Measurements from ENCODE around the gene SMARCA1. TPM values are rescaled to one million over a fixed set of nuclear protein-coding genes. Genes with fewer than 3 reads are reported as not detected.
A peak's percentile ranks its signal among the peaks of the same experiment; 100 is the strongest.

The SMARCA1 gene
- total RNA-seq, 1 donor from 2014 or later, result 0.34 TPM

- H3K4me1 Mint-ChIP-seq (ENCODE audit: low read depth), result peaks cover 6% of the 10 kb centered on the region
- no peak overlapping the region for H3K27ac Mint-ChIP-seq
- DNase-seq (ENCODE audit: low spot score), result no peak
- no peaks in the 10 kb centered on the region for H3K9me3 Mint-ChIP-seq
- H3K27me3 Mint-ChIP-seq (ENCODE audit: low read depth), result peaks cover 33% of the 10 kb centered on the region
- peak overlapping the region; percentile 42 for H3K4me3 Mint-ChIP-seq (ENCODE audit: low read depth)
- intact Hi-C loops (cut with micrococcal nuclease), result no loop called here
- H3K36me3 Mint-ChIP-seq (ENCODE audit: low read depth), result no peaks in the 10 kb centered on the region
These were observed 1.1 kb upstream of the SMARCA1 start for GRCh38 chrX:129524250-129524850.

GRCh38 chrX:129522184-129523078, 859 bp downstream of the SMARCA1 start:
- Mint-ChIP-seq H3K9me3 (no peaks in the 10 kb centered on the region), H3K4me1 (ENCODE audit: low read depth) (peaks cover 6% of the 10 kb centered on the region), H3K36me3 (ENCODE audit: low read depth) (no peaks in the 10 kb centered on the region), H3K27ac (no peak overlapping the region), H3K27me3 (ENCODE audit: low read depth) (peaks cover 33% of the 10 kb centered on the region), H3K4me3 (ENCODE audit: low read depth) (peak overlapping the region; percentile 66)
- no peak for DNase-seq (ENCODE audit: low spot score)
- intact Hi-C loops (cut with micrococcal nuclease), result no loop called here

GRCh38 chrX:129520151-129520550, 3.1 kb downstream of the SMARCA1 start:
- Mint-ChIP-seq H3K4me3 (ENCODE audit: low read depth) (no peak overlapping the region), H3K36me3 (ENCODE audit: low read depth) (no peaks in the 10 kb centered on the region), H3K4me1 (ENCODE audit: low read depth) (peaks cover 6% of the 10 kb centered on the region), H3K9me3 (no peaks in the 10 kb centered on the region), H3K27me3 (ENCODE audit: low read depth) (peaks cover 35% of the 10 kb centered on the region), H3K27ac (no peak overlapping the region)
- intact Hi-C loops (cut with micrococcal nuclease), result no loop called here
- DNase-seq (ENCODE audit: low spot score), result no peak

- H3K27me3 Mint-ChIP-seq (ENCODE audit: low read depth), result peaks cover 11% of the 10 kb centered on the region
- DNase-seq (ENCODE audit: low spot score), result no peak
- H3K9me3 Mint-ChIP-seq, result no peaks in the 10 kb centered on the region
- no peak overlapping the region for H3K4me3 Mint-ChIP-seq (ENCODE audit: low read depth)
- no peaks in the 10 kb centered on the region for H3K36me3 Mint-ChIP-seq (ENCODE audit: low read depth)
- H3K4me1 Mint-ChIP-seq (ENCODE audit: low read depth), result no peaks in the 10 kb centered on the region
- intact Hi-C loops (cut with micrococcal nuclease), result no loop called here
- H3K27ac Mint-ChIP-seq, result no peak overlapping the region
These were observed 6.9 kb downstream of the SMARCA1 start for GRCh38 chrX:129516402-129516801.

GRCh38 chrX:129512409-129512808, 10.9 kb downstream of the SMARCA1 start:
- Mint-ChIP-seq H3K27me3 (ENCODE audit: low read depth) (peaks cover 4% of the 10 kb centered on the region), H3K36me3 (ENCODE audit: low read depth) (no peaks in the 10 kb centered on the region), H3K4me3 (ENCODE audit: low read depth) (no peak overlapping the region), H3K4me1 (ENCODE audit: low read depth) (no peaks in the 10 kb centered on the region), H3K9me3 (no peaks in the 10 kb centered on the region), H3K27ac (no peak overlapping the region)
- no peak for DNase-seq (ENCODE audit: low spot score)
- intact Hi-C loops (cut with micrococcal nuclease), result no loop called here

- Mint-ChIP-seq H3K4me3 (ENCODE audit: low read depth) (no peak overlapping the region), H3K9me3 (no peaks in the 10 kb centered on the region), H3K4me1 (ENCODE audit: low read depth) (no peaks in the 10 kb centered on the region), H3K27ac (no peak overlapping the region), H3K27me3 (ENCODE audit: low read depth) (peaks cover 4% of the 10 kb centered on the region), H3K36me3 (ENCODE audit: low read depth) (no peaks in the 10 kb centered on the region)
- DNase-seq (ENCODE audit: low spot score), result no peak
- intact Hi-C loops (cut with micrococcal nuclease), result no loop called here
These were observed 11.6 kb downstream of the SMARCA1 start for GRCh38 chrX:129511689-129512088.

GRCh38 chrX:129510331-129510730, 13.0 kb downstream of the SMARCA1 start:
- Mint-ChIP-seq H3K27me3 (ENCODE audit: low read depth) (no peaks in the 10 kb centered on the region), H3K36me3 (ENCODE audit: low read depth) (no peaks in the 10 kb centered on the region), H3K27ac (no peak overlapping the region), H3K9me3 (no peaks in the 10 kb centered on the region), H3K4me3 (ENCODE audit: low read depth) (no peak overlapping the region), H3K4me1 (ENCODE audit: low read depth) (no peaks in the 10 kb centered on the region)
- DNase-seq (ENCODE audit: low spot score), result no peak
- intact Hi-C loops (cut with micrococcal nuclease), result no loop called here

GRCh38 chrX:129497146-129497843, 26.0 kb downstream of the SMARCA1 start:
- no peaks in the 10 kb centered on the region for H3K9me3 Mint-ChIP-seq
- H3K27me3 Mint-ChIP-seq (ENCODE audit: low read depth), result peaks cover 2% of the 10 kb centered on the region
- H3K4me3 Mint-ChIP-seq (ENCODE audit: low read depth), result no peak overlapping the region
- H3K4me1 Mint-ChIP-seq (ENCODE audit: low read depth), result no peaks in the 10 kb centered on the region
- no peak overlapping the region for H3K27ac Mint-ChIP-seq
- no peak for DNase-seq (ENCODE audit: low spot score)
- intact Hi-C loops (cut with micrococcal nuclease), result no loop called here
- H3K36me3 Mint-ChIP-seq (ENCODE audit: low read depth), result no peaks in the 10 kb centered on the region

GRCh38 chrX:129496625-129497024, 26.7 kb downstream of the SMARCA1 start:
- Mint-ChIP-seq H3K27me3 (ENCODE audit: low read depth) (peaks cover 2% of the 10 kb centered on the region), H3K9me3 (no peaks in the 10 kb centered on the region), H3K27ac (no peak overlapping the region), H3K4me1 (ENCODE audit: low read depth) (no peaks in the 10 kb centered on the region), H3K4me3 (ENCODE audit: low read depth) (no peak overlapping the region), H3K36me3 (ENCODE audit: low read depth) (no peaks in the 10 kb centered on the region)
- no peak for DNase-seq (ENCODE audit: low spot score)
- intact Hi-C loops (cut with micrococcal nuclease), result no loop called here

- intact Hi-C loops (cut with micrococcal nuclease), result no loop called here
- no peak overlapping the region for H3K27ac Mint-ChIP-seq
- H3K27me3 Mint-ChIP-seq (ENCODE audit: low read depth), result peaks cover 2% of the 10 kb centered on the region
- H3K9me3 Mint-ChIP-seq, result no peaks in the 10 kb centered on the region
- DNase-seq (ENCODE audit: low spot score), result no peak
- no peak overlapping the region for H3K4me3 Mint-ChIP-seq (ENCODE audit: low read depth)
- no peaks in the 10 kb centered on the region for H3K36me3 Mint-ChIP-seq (ENCODE audit: low read depth)
- H3K4me1 Mint-ChIP-seq (ENCODE audit: low read depth), result no peaks in the 10 kb centered on the region
These were observed 27.4 kb downstream of the SMARCA1 start for GRCh38 chrX:129495900-129496299.

- Mint-ChIP-seq H3K4me3 (ENCODE audit: low read depth) (no peak overlapping the region), H3K27me3 (ENCODE audit: low read depth) (peaks cover 2% of the 10 kb centered on the region), H3K27ac (no peak overlapping the region), H3K36me3 (ENCODE audit: low read depth) (no peaks in the 10 kb centered on the region), H3K9me3 (no peaks in the 10 kb centered on the region), H3K4me1 (ENCODE audit: low read depth) (no peaks in the 10 kb centered on the region)
- intact Hi-C loops (cut with micrococcal nuclease), result no loop called here
- DNase-seq (ENCODE audit: low spot score), result no peak
These were observed 28.4 kb downstream of the SMARCA1 start for GRCh38 chrX:129494887-129495286.

GRCh38 chrX:129493643-129494042, 29.6 kb downstream of the SMARCA1 start:
- no peak overlapping the region for H3K27ac Mint-ChIP-seq
- peaks cover 2% of the 10 kb centered on the region for H3K27me3 Mint-ChIP-seq (ENCODE audit: low read depth)
- no peaks in the 10 kb centered on the region for H3K9me3 Mint-ChIP-seq
- no peak overlapping the region for H3K4me3 Mint-ChIP-seq (ENCODE audit: low read depth)
- intact Hi-C loops (cut with micrococcal nuclease), result no loop called here
- H3K36me3 Mint-ChIP-seq (ENCODE audit: low read depth), result no peaks in the 10 kb centered on the region
- DNase-seq (ENCODE audit: low spot score), result no peak
- H3K4me1 Mint-ChIP-seq (ENCODE audit: low read depth), result no peaks in the 10 kb centered on the region

- Mint-ChIP-seq H3K36me3 (ENCODE audit: low read depth) (no peaks in the 10 kb centered on the region), H3K9me3 (no peaks in the 10 kb centered on the region)
These were observed 33.0 kb downstream of the SMARCA1 start for GRCh38 chrX:129490330-129490729.

More at GRCh38 chrX:129490330-129490729, 33.0 kb downstream of the SMARCA1 start:
- Mint-ChIP-seq H3K4me3 (ENCODE audit: low read depth) (no peak overlapping the region), H3K27ac (no peak overlapping the region), H3K27me3 (ENCODE audit: low read depth) (no peaks in the 10 kb centered on the region), H3K4me1 (ENCODE audit: low read depth) (no peaks in the 10 kb centered on the region)
- no peak for DNase-seq (ENCODE audit: low spot score)
- intact Hi-C loops (cut with micrococcal nuclease), result no loop called here
